NCI-H446 (cell line): ENCODE results near the gene MAG.

Experiments used
- DNase-seq, 2 experiments: peaks; one replicate each; lab custom pipeline; 2025; lab: John Stamatoyannopoulos, UW

The MAG gene

DNA sequence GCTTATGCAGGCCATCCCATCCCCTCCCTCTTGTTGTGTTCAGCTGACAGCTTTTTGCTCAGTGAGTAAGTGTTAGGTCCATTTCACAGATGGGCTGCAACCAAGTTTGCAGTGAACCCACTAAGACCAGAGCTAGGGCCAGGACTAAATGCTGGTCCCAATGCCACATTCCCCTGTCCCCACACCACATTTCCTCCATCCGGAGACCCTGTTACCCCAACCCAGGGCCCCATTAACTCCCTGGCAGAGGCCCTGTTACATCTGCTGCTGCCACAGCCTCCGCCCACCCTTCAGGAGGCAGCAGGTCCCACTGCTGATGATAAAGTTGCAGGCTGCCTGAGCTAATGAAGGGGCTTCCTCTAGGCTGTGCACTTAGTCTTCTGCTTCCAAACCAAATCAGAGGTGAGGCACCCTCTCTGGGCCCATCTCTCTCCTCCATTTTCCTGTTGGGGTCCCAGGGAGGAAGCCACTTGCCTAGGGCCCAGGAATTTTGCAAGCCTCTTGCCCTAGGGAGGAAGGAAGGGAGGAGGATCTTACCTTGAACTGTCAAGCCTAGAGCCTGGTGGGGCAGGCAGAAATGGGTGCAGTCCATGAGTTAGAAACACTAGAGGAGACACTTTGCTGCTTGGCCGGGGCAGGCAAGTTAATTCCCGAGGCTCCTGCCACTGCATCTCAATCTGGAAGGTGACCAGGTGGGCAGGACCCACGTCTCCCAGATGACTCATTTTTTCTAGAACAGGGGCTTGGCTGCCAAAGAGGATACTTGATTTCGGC is 26.6 kb upstream of the MAG start:
- no peak for DNase-seq

GRCh38 chr19:35265900-35266519 is 26.0 kb upstream of the MAG start:
- DNase-seq = no peak

DNA sequence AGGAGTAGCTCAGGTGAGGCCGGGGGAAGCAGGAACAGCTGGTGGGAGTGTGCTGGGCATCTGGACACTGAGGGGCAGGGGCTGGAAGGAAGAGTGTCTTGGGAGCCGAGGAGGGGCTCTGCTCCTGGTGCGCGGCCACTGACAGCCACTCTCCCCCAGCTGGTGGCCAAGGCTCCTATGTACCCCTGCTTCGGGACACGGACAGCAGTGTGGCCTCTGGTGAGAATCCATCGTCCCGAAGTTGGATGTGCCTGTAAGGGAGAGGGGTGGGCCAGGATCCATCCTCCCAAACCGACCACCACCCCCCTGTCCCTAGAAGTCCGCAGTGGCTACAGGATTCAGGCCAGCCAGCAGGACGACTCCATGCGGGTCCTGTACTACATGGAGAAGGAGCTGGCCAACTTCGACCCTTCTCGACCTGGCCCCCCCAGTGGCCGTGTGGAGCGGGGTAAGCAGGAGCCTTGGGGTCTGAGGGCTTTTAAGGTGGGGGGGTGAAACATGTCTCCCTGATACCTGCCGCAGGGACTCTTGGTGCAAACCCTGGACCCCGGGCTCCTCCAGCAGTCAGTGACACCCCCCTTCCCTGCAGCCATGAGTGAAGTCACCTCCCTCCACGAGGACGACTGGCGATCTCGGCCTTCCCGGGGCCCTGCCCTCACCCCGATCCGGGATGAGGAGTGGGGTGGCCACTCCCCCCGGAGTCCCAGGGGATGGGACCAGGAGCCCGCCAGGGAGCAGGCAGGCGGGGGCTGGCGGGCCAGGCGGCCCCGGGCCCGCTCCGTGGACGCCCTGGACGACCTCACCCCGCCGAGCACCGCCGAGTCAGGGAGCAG is 25.2 kb upstream of the MAG start:
- no peak for DNase-seq

DNA sequence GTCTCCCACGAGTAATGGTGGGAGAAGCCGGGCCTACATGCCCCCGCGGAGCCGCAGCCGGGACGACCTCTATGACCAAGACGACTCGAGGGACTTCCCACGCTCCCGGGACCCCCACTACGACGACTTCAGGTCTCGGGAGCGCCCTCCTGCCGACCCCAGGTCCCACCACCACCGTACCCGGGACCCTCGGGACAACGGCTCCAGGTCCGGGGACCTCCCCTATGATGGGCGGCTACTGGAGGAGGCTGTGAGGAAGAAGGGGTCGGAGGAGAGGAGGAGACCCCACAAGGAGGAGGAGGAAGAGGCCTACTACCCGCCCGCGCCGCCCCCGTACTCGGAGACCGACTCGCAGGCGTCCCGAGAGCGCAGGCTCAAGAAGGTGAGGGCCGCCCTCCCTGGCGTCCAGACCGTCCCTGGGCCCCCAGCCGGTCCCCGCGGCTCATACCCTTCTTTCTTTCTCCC is 24.6 kb upstream of the MAG start:
- DNase-seq = peak in 1 of 2 experiments; percentile 43

DNA sequence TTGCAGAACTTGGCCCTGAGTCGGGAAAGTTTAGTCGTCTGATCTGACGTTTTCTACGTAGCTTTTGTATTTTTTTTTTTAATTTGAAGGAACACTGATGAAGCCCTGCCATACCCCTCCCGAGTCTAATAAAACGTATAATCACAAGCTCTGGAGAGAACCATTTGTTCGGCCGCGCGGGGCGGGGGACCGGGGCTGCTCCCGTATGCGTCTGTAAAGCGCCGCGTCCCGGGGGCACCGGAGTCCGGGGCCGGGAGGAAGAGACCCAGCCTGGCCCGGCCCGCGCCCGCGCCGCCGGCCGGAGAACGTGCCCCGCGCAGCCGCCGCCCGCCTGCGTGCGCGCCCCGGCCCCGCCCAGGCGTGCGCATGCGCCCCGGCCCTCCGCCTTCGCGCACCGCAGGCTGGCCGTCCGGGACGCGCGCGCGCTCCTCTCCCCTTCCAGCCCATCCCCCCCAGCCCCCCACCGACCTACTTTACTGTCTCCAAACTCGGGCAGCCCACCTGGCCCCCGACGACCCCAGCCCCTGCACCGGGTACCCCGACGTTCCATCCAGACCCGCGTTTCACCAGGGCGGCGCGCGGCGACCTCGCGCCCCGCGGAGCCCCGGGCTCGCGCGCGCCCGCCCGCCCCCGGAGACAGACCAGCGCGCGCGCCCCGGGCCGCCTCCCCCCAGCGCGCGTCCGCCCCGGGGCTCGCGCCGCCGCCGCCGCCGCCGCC is 24.0 kb upstream of the MAG start:
- DNase-seq = peak; percentile 57 to 74

- peak; percentile 23 to 63 for DNase-seq
Observed at GRCh38 chr19:35268536-35269437, 23.2 kb upstream of the MAG start, which contains the start of gene USF2. Gene USF2, plus strand, starts transcription at chr19:35268962. Its CDS starts 140 bp downstream, at chr19:35269102.

DNA sequence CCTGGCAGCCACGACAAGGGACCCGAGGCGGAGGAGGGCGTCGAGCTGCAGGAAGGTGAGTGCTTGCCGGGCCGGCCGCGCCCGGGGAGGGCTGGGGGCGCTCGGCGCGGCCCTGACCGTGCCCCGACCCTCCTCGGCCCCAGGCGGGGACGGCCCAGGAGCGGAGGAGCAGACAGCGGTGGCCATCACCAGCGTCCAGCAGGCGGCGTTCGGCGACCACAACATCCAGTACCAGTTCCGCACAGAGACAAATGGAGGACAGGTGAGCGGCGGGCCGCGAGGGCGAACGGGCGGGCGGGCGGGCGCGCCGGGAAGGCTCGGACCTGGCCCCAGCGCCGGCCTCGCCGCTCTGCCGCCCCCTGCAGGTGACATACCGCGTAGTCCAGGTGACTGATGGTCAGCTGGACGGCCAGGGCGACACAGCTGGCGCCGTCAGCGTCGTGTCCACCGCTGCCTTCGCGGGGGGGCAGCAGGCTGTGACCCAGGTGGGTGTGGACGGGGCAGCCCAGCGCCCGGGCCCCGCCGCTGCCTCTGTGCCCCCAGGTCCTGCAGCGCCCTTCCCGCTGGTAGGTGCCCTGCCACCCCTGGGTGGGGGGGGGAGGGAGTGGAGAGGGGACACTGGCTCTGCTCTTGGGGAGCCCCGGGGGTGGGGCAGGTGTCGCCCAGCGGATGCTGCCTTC is 22.4 kb upstream of the MAG start:
- peak; percentile 7 to 53 for DNase-seq

DNA sequence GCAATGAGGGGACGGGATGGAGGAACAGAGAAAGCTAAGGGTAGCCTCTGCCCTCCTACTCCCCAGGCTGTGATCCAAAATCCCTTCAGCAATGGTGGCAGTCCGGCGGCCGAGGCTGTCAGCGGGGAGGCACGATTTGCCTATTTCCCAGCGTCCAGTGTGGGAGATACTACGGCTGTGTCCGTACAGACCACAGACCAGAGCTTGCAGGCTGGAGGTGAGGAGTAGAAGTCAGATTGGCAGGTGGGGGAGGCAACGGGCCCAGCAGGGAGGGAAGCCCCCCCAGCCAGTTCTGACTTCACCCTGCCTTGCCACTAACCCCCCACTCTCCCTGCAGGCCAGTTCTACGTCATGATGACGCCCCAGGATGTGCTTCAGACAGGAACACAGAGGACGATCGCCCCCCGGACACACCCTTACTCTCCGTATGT is 21.6 kb upstream of the MAG start:
- DNase-seq = no peak

DNA sequence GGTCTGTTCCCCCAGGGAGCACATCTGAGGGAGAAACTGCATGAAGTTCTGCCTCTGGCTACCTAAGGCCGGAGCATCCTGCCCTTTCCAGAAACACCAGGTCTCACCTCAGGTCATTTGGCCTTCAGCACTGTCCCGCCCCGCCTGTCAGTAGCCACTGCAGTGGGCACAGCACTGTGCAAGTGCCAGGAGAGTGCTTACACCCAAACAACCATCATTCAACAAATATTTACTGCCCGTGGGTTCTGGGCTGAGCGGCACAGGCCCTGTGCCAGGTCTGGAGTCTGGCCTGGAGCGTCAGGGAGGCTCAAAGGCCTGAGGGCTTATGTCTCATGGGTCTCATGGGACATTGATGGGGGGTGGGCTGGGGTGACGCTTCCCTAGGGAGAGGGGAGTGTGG is 20.4 kb upstream of the MAG start:
- DNase-seq = no peak

DNA sequence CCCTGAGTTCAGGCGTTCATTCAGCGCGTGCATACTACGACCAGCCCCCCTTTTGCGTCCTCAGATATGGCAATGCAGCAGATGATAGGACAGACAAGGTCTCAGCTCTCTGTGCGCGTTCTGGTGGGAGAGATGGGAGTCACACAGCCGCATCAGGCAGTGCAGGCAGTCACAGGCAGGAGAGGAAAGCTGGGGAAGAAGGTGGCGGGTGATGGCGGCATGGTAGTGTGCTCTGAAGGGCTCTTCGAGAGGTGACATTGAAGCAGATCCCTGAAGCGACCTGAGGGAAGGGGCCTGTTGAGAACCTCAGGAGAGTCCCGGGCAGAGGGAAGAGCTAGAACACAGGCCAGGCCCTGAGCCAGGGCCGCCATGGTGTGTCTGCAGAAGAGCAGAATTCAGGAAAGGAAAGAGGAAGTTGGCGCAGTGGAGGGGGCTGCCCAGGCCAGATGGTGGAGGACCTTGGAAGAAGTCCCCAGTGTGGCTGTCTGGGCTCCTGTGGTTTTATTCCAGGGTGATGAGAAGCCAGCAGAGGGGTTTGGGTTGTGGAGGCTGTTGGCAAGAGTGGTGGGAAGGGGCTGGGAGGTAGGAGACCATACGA is 19.7 kb upstream of the MAG start:
- no peak for DNase-seq

- no peak for DNase-seq
Observed at GRCh38 chr19:35272954-35273649, 18.9 kb upstream of the MAG start.

GRCh38 chr19:35273686-35274259 is 18.2 kb upstream of the MAG start:
- DNase-seq = no peak

DNA sequence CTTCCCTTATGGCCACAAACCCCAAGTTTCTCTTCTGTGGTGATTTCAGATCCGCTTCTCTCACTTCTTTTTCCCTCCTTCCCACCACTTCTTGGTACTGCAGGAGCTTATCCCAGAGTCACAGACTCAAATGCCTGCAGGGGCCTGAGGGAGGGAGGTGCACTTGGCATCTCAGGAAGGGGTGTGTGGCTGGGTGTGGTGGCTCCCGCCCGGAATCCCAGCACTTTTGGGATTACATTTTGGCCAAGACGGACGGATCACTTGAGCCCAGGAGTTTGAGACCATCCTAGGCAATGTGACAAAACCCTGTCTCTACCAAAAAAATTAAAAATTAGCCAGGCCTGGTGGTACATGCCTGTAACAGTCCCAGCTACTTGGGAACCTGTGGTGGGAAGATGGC is 17.6 kb upstream of the MAG start:
- DNase-seq = no peak

GRCh38 chr19:35276706-35277281 is 15.2 kb upstream of the MAG start:
- DNase-seq = no peak

GRCh38 chr19:35278578-35279284 is 13.2 kb upstream of the MAG start:
- no peak for DNase-seq

DNA sequence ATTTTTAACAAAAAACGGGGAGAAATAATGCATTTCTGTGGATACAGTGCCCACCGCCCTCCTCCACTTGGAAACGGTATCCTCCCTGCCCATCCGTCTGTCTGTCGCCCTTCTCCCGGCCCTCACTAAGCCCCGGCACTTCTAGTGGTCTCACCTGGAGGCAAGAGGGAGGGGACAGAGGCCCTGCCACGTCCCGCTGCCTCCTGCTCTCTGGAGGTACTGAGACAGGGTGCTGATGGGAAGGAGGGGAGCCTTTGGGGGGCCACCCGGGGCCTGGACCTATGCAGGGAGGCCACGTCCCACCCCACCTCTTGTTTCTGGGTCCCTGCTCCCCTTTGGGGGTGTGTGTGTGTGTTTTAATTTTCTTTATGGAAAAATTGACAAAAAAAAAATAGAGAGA is 12.6 kb upstream of the MAG start:
- DNase-seq = no peak

- DNase-seq = no peak
Observed at GRCh38 chr19:35279985-35280821, 11.8 kb upstream of the MAG start.
